Pancreas (tissue), 10 donors: Measurements from ENCODE around the gene GRID1. TPM values are rescaled to one million over a fixed set of nuclear protein-coding genes. Genes with fewer than 3 reads are reported as not detected.

Source experiments
- ATAC-seq, 4 donors: fragments of 200-7000 bp; cut with Tn5 transposase; one replicate each; pipeline versions ENCODE4 v1.8.0 to v1.9.1; 2020; ENCODE audit warnings: mild to moderate bottlenecking in 4 of 4, moderate library complexity in 4 of 4
- DNase-seq, 6 donors: peaks; one replicate each; pipeline ENCODE4 v3.0.0-alpha.2; 2020
- FAIRE-seq: peaks from 2 replicates; lab custom pipeline; 2012; peaks lifted over from hg19 to GRCh38; lab: Jason Lieb, UNC
- H3K27ac ChIP-seq, 4 donors: fragments of 200-600 bp; sonication (generic); 1 replicate in 3 of 4; 2 replicates in 1 of 4; pipeline versions ENCODE4 v1.5.0 to v1.8.0; 2020
- H3K27me3 ChIP-seq, 4 donors: fragments of 200-600 bp; one replicate each; pipeline ENCODE4 v1.8.0; 2021
- H3K36me3 ChIP-seq, 3 donors: fragments of 200-600 bp; sonication (generic) in 1 of 3; one replicate each; pipeline versions ENCODE4 v1.5.0 to v1.8.0; 2020 to 2021
- H3K4me1 ChIP-seq, 3 donors: fragments of 200-600 bp; one replicate each; pipeline ENCODE4 v1.8.0; 2021
- H3K4me3 ChIP-seq, 4 donors: fragments of 200-600 bp; sonication (generic) in 2 of 4; one replicate each; pipeline versions ENCODE4 v1.5.0 to v1.8.0; 2020 to 2021
- H3K9me3 ChIP-seq, 4 donors: fragments of 200-600 bp; one replicate each; pipeline ENCODE4 v1.8.0; 2021
- WGBS, 2 donors: extraction: QIAGEN DNeasy Blood & Tissue Kit; methylation state at CpG; one replicate each; pipeline ENCODE4 v1.1.7; 2013; 5-methylcytosine and 5-hydroxymethylcytosine counted together
- intact Hi-C, 3 donors: fragments of 100-400 bp; cut with DNase I; formaldehyde crosslinking; loops; one replicate each; pipeline versions ENCODE4 v1.11.1 to v1.14.2; 2022
- polyA plus RNA-seq, 2 donors: library from polyadenylated mRNA; stranded (reverse); fragments of 200-250 nt; gene quantifications; one replicate each; pipeline ENCODE4 v1.2.3, GENCODE V29; 2013
- total RNA-seq, 6 donors: library from RNA; stranded (reverse); fragmentation: NEBNext Ultra II Directional in 4 of 6; extraction: Animal tissue kit (Norgen Biotek cat#: 25700) in 4 of 6; gene quantifications; one replicate each; pipeline versions ENCODE4 v1.2.1 to v1.2.4, GENCODE V29; 2021 to 2023
- TF ChIP-seq, protein P1 (sequence below), 4 donors: fragments of 200-600 bp; sonication (generic) in 3 of 4; IDR thresholded peaks; one replicate each; pipeline versions ENCODE4 v1.5.0 to v1.8.0; 2021; ENCODE audit warnings: antibody characterized with exemption in 4 of 4
- donor health status: healthy with polysubstance abuse.
- donor health status: DM: no; HTN: no; CAD: no; lungs with moderate emphysema.
- donor health status: DM: no; HTN: no; CAD: no.
- donor health status: control.
- donor health status: control.
- donor health status: Bipolar disorder and iron deficiency.
- donor health status: DM: yes; HTN: yes; CAD: no.
- donor health status: DM: no; HTN: no; CAD: no.
- donor health status: DM: no; HTN: no; CAD: no.
- donor health status: DM: yes; HTN: yes; CAD: no.

The GRID1 gene
- total and polyA plus RNA-seq, 8 donors, result 0.05 to 1.5 (median 0.91) TPM

DNA sequence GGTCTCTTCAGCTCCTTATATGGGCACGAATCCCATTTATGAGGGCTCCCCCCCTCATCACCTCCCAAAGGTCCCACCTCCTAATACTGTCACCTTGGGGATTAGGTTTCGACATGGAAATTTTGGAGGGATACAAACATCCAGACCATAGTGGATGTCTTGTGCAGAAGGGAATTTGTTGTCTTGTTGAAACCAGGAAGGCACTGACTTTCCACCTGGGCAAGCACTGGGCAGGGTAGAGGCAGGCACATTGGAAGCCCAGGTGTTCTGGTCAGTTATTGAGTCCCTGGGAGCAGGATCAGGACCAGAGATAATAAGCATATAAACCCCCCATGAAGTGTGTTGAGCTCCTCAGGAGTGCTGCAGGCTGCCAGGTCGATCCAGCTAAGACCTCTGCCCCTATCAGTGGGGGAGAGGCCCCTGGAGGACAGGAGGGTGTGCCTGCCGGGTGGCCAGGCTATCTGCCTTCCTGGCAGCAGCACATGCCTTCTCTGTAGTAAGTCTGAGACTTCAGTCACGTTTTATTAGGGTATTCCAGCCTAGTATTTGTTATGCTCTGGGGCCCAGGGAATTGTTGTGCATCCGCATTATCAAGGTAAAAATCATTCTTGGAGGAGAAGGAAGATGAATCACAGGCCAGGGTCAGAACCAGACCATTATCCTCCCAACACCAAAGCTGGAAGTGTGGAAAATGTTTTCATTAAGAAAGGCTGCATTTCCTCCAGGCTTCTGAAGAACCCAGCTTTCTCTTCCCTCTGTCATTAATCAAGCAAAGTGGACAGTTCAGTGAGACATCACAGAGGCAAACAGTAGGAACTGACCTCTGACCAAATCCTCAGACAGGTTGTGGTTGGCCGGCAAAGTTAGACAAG lies 503.1 kb downstream of the GRID1 start:
- 43 to 47% methylated on average over 7 of the region's 7 CpGs for WGBS, 2 donors
- H3K27me3 ChIP-seq, result no peaks in the 10 kb centered on the region
- no peak overlapping the region for H3K4me3 ChIP-seq
- no peaks in the 10 kb centered on the region for H3K36me3 ChIP-seq
- TF ChIP-seq, protein P1, sequence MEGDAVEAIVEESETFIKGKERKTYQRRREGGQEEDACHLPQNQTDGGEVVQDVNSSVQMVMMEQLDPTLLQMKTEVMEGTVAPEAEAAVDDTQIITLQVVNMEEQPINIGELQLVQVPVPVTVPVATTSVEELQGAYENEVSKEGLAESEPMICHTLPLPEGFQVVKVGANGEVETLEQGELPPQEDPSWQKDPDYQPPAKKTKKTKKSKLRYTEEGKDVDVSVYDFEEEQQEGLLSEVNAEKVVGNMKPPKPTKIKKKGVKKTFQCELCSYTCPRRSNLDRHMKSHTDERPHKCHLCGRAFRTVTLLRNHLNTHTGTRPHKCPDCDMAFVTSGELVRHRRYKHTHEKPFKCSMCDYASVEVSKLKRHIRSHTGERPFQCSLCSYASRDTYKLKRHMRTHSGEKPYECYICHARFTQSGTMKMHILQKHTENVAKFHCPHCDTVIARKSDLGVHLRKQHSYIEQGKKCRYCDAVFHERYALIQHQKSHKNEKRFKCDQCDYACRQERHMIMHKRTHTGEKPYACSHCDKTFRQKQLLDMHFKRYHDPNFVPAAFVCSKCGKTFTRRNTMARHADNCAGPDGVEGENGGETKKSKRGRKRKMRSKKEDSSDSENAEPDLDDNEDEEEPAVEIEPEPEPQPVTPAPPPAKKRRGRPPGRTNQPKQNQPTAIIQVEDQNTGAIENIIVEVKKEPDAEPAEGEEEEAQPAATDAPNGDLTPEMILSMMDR (IDR thresholded peaks at IDR 0.05), result no peak
- DNase-seq (no peak), ATAC-seq (no peak), FAIRE-seq (no peak)
- H3K4me1 ChIP-seq, result no peaks in the 10 kb centered on the region
- no peak overlapping the region for H3K27ac ChIP-seq
- intact Hi-C loops, result no loop called here
- no peaks in the 10 kb centered on the region for H3K9me3 ChIP-seq

DNA sequence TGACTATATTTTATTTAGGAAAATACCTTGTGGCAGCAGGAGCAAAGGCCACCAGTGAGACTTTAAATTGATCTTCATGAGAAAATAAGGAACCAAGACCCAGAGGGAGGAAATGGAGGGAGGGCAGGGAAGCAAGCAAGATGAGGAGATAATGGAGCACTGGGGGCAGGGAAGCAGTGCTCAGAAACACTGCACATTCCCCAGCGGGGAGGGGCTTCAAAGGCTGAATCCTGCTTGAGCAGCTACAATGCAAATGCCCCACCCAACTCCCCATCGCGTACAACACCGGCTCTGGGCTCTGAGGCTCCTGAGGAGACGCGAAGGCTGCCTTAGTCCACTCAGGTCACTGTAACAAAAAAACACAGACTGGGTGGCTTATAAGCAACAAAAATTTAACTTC lies 503.8 kb downstream of the GRID1 start:
- ATAC-seq (no peak), FAIRE-seq (no peak), DNase-seq (no peak)
- intact Hi-C loops, result no loop called here
- no peak overlapping the region for H3K27ac ChIP-seq
- no peaks in the 10 kb centered on the region for H3K9me3 ChIP-seq
- no peak overlapping the region for H3K4me3 ChIP-seq
- WGBS, 2 donors, result 61 to 63% methylated on average over 6 of the region's 6 CpGs
- TF ChIP-seq, protein P1 (IDR thresholded peaks at IDR 0.05), result no peak
- H3K36me3 ChIP-seq, result no peaks in the 10 kb centered on the region
- H3K4me1 ChIP-seq, result no peaks in the 10 kb centered on the region
- H3K27me3 ChIP-seq, result no peaks in the 10 kb centered on the region

- no peaks in the 10 kb centered on the region for H3K4me1 ChIP-seq
- no peaks in the 10 kb centered on the region for H3K36me3 ChIP-seq
- WGBS, 2 donors, result 51 to 64% methylated on average over 3 of the region's 3 CpGs
- ATAC-seq, result no peak
- no peak overlapping the region for H3K4me3 ChIP-seq
- intact Hi-C loops, result no loop called here
- no peak overlapping the region for H3K27ac ChIP-seq
- no peaks in the 10 kb centered on the region for H3K9me3 ChIP-seq
- DNase-seq, result no peak
- H3K27me3 ChIP-seq, result no peaks in the 10 kb centered on the region
- TF ChIP-seq, protein P1 (IDR thresholded peaks at IDR 0.05), result no peak
- FAIRE-seq, result no peak
These were observed 504.9 kb downstream of the GRID1 start for GRCh38 chr10:85861513-85862197.

DNA sequence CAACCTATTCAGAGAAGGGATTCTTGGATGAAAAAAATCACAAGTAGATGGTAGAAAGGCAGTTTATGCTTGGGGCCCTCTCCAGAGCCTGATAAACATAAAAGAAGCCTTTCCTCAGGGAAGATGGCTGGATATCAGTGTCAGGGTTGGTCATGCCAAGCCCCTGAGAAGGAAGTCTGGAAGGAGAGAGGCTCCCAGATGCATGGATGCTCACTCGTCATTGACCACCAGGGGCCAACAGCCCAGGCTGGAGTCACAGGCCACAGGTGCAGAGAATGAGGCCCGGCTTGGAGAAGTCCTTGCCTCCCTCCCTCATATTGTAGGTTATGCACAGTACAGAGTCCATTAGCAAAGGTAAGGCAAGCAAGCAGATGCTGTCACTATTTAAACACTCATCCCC lies 506.7 kb downstream of the GRID1 start:
- no peak overlapping the region for H3K27ac ChIP-seq
- no peak for FAIRE-seq
- H3K36me3 ChIP-seq, result no peaks in the 10 kb centered on the region
- intact Hi-C loops, result no loop called here
- no peaks in the 10 kb centered on the region for H3K4me1 ChIP-seq
- no peak for DNase-seq
- TF ChIP-seq, protein P1 (IDR thresholded peaks at IDR 0.05), result no peak
- H3K9me3 ChIP-seq, result no peaks in the 10 kb centered on the region
- no peak for ATAC-seq
- H3K27me3 ChIP-seq, result no peaks in the 10 kb centered on the region
- no peak overlapping the region for H3K4me3 ChIP-seq
- 53 to 60% methylated on average over 2 of the region's 2 CpGs for WGBS, 2 donors
